H1 (cell line): ENCODE measurements around the gene PTPRT. TPM values are rescaled to one million over a fixed set of nuclear protein-coding genes. Genes with fewer than 3 reads are reported as not detected.

Experiments
- CEBPB ChIP-seq: IDR thresholded peaks from 2 replicates; pipeline ENCODE4 v1.6.1; 2012; ENCODE audit warnings: low read depth, low read length
- CHD1 ChIP-seq: IDR thresholded peaks from 2 replicates; pipeline ENCODE4 v1.6.1; 2012; ENCODE audit warnings: low read depth, low read length, improper control_type of control experiment
- KDM5A ChIP-seq: fragments of 200-600 bp; IDR thresholded peaks from 2 replicates; pipeline ENCODE4 v1.7.1; 2012; ENCODE audit warnings: mild to moderate bottlenecking, low read length, inconsistent platforms, mixed read lengths
- POU5F1 ChIP-seq: IDR thresholded peaks from 2 replicates; pipeline ENCODE4 v1.6.1; 2011; ENCODE audit warnings: low read depth, mild to moderate bottlenecking, low read length, moderate library complexity
- SUZ12 ChIP-seq: fragments of 200-600 bp; sonication (generic); IDR thresholded peaks from 2 replicates; pipeline ENCODE4 v1.6.1; 2012; ENCODE audit warnings: mild to moderate bottlenecking, inconsistent platforms, low read length, moderate library complexity, mixed read lengths
- polyA plus RNA-seq, 7 experiments: library from polyadenylated mRNA; depleted of rRNA in 3 of 7; stranded (reverse) in 5 of 7; unstranded in 2 of 7; fragments of >200 nt in 5 of 7; fragments of 200-250 nt in 2 of 7; gene quantifications; 1 replicate in 5 of 7; 2 replicates in 1 of 7; 4 replicates in 1 of 7; pipeline versions ENCODE4 v1.2.1 to v1.2.3, GENCODE V29; 2011 to 2013; ENCODE audit warnings: missing spikeins in 2 of 7, mixed read lengths in 2 of 7
- total RNA-seq: library from RNA; stranded (reverse); fragmentation: NEBNext Ultra II Directional; extraction: Animal tissue kit (Norgen Biotek cat#: 25700); gene quantifications from 2 replicates; pipeline ENCODE4 v1.2.1, GENCODE V29; 2021
- TF ChIP-seq, protein P1 (sequence below): fragments of 300-600 bp; sonication (generic); IDR thresholded peaks from 2 replicates; pipeline ENCODE4 v1.7.1; 2012; ENCODE audit warnings: low read length, moderate library complexity, mild to moderate bottlenecking, inconsistent platforms; ENCODE audit not compliant: insufficient replicate concordance
- TF ChIP-seq, protein P2 (sequence below): IDR thresholded peaks from 2 replicates; pipeline ENCODE4 v1.6.1; 2011; ENCODE audit warnings: low read length, improper control_type of control experiment
- TF ChIP-seq, protein P3 (sequence below), 3 experiments: IDR thresholded peaks; 1 replicate in 2 of 3; 2 replicates in 1 of 3; pipeline versions ENCODE4 v1.5.1 to v1.6.1; 2011; ENCODE audit warnings: low read length in 3 of 3, mild to moderate bottlenecking in 3 of 3, inconsistent platforms in 2 of 3, low read depth in 1 of 3, moderate library complexity in 1 of 3; ENCODE audit not compliant: insufficient read depth in 1 of 3; ENCODE audit errors: control extremely low read depth in 1 of 3

Gene PTPRT
- total and polyA plus RNA-seq, 2 of the 8 experiments (the other 6 are each of a cell fraction or from before 2014, with no cell fraction given), result 0.33 to 1.8 TPM

DNA sequence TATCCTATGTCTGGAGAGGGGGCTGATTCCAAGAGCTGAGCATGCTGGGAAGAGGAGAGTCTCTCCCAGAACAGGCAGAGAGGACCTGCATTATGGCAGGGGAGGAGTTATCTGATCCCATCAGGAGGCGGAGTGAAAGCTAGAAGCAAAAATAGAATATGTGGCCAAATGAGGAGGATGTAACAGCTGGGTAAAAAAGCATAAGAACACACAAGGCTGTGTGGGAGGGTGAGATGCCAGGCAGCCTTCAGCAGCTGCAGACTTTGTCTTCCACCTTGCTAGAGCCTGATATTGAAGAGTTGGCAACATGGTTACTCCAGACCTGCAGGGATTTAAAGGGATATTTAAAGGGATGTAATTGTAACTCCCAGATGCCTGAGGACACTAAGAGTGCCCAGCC is 167.1 kb downstream of the PTPRT start (continued):
- TF ChIP-seq, protein P1, sequence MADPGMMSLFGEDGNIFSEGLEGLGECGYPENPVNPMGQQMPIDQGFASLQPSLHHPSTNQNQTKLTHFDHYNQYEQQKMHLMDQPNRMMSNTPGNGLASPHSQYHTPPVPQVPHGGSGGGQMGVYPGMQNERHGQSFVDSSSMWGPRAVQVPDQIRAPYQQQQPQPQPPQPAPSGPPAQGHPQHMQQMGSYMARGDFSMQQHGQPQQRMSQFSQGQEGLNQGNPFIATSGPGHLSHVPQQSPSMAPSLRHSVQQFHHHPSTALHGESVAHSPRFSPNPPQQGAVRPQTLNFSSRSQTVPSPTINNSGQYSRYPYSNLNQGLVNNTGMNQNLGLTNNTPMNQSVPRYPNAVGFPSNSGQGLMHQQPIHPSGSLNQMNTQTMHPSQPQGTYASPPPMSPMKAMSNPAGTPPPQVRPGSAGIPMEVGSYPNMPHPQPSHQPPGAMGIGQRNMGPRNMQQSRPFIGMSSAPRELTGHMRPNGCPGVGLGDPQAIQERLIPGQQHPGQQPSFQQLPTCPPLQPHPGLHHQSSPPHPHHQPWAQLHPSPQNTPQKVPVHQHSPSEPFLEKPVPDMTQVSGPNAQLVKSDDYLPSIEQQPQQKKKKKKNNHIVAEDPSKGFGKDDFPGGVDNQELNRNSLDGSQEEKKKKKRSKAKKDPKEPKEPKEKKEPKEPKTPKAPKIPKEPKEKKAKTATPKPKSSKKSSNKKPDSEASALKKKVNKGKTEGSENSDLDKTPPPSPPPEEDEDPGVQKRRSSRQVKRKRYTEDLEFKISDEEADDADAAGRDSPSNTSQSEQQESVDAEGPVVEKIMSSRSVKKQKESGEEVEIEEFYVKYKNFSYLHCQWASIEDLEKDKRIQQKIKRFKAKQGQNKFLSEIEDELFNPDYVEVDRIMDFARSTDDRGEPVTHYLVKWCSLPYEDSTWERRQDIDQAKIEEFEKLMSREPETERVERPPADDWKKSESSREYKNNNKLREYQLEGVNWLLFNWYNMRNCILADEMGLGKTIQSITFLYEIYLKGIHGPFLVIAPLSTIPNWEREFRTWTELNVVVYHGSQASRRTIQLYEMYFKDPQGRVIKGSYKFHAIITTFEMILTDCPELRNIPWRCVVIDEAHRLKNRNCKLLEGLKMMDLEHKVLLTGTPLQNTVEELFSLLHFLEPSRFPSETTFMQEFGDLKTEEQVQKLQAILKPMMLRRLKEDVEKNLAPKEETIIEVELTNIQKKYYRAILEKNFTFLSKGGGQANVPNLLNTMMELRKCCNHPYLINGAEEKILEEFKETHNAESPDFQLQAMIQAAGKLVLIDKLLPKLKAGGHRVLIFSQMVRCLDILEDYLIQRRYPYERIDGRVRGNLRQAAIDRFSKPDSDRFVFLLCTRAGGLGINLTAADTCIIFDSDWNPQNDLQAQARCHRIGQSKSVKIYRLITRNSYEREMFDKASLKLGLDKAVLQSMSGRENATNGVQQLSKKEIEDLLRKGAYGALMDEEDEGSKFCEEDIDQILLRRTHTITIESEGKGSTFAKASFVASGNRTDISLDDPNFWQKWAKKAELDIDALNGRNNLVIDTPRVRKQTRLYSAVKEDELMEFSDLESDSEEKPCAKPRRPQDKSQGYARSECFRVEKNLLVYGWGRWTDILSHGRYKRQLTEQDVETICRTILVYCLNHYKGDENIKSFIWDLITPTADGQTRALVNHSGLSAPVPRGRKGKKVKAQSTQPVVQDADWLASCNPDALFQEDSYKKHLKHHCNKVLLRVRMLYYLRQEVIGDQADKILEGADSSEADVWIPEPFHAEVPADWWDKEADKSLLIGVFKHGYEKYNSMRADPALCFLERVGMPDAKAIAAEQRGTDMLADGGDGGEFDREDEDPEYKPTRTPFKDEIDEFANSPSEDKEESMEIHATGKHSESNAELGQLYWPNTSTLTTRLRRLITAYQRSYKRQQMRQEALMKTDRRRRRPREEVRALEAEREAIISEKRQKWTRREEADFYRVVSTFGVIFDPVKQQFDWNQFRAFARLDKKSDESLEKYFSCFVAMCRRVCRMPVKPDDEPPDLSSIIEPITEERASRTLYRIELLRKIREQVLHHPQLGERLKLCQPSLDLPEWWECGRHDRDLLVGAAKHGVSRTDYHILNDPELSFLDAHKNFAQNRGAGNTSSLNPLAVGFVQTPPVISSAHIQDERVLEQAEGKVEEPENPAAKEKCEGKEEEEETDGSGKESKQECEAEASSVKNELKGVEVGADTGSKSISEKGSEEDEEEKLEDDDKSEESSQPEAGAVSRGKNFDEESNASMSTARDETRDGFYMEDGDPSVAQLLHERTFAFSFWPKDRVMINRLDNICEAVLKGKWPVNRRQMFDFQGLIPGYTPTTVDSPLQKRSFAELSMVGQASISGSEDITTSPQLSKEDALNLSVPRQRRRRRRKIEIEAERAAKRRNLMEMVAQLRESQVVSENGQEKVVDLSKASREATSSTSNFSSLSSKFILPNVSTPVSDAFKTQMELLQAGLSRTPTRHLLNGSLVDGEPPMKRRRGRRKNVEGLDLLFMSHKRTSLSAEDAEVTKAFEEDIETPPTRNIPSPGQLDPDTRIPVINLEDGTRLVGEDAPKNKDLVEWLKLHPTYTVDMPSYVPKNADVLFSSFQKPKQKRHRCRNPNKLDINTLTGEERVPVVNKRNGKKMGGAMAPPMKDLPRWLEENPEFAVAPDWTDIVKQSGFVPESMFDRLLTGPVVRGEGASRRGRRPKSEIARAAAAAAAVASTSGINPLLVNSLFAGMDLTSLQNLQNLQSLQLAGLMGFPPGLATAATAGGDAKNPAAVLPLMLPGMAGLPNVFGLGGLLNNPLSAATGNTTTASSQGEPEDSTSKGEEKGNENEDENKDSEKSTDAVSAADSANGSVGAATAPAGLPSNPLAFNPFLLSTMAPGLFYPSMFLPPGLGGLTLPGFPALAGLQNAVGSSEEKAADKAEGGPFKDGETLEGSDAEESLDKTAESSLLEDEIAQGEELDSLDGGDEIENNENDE, result no peak
- TF ChIP-seq SUZ12, result no peak
- TF ChIP-seq, protein P2, sequence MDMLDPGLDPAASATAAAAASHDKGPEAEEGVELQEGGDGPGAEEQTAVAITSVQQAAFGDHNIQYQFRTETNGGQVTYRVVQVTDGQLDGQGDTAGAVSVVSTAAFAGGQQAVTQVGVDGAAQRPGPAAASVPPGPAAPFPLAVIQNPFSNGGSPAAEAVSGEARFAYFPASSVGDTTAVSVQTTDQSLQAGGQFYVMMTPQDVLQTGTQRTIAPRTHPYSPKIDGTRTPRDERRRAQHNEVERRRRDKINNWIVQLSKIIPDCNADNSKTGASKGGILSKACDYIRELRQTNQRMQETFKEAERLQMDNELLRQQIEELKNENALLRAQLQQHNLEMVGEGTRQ, result no peak
- TF ChIP-seq POU5F1, result no peak
- no peak for TF ChIP-seq CEBPB
- TF ChIP-seq, protein P3, sequence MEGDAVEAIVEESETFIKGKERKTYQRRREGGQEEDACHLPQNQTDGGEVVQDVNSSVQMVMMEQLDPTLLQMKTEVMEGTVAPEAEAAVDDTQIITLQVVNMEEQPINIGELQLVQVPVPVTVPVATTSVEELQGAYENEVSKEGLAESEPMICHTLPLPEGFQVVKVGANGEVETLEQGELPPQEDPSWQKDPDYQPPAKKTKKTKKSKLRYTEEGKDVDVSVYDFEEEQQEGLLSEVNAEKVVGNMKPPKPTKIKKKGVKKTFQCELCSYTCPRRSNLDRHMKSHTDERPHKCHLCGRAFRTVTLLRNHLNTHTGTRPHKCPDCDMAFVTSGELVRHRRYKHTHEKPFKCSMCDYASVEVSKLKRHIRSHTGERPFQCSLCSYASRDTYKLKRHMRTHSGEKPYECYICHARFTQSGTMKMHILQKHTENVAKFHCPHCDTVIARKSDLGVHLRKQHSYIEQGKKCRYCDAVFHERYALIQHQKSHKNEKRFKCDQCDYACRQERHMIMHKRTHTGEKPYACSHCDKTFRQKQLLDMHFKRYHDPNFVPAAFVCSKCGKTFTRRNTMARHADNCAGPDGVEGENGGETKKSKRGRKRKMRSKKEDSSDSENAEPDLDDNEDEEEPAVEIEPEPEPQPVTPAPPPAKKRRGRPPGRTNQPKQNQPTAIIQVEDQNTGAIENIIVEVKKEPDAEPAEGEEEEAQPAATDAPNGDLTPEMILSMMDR (IDR thresholded peaks at IDR 0.05; ENCODE audit: control extremely low read depth in 1 of 3, insufficient read depth in 1 of 3, low read depth in 1 of 3, low read length in 3 of 3), result no peak
- TF ChIP-seq KDM5A, result no peak
- no peak for TF ChIP-seq CHD1
